NCI-H748 treated with DMSO at 0.1 percent for 48 hours (cell line): ENCODE results near the gene EGFR.

Experiments
- DNase-seq: peaks from one replicate; lab custom pipeline; 2025; lab: John Stamatoyannopoulos, UW

The EGFR gene

GRCh38 chr7:55036950-55037736 is 18.3 kb downstream of the EGFR start:
- no peak for DNase-seq

GRCh38 chr7:55043691-55044370 is 25.0 kb downstream of the EGFR start:
- no peak for DNase-seq

- DNase-seq: no peak
Measured at GRCh38 chr7:55044371-55044717, 25.5 kb downstream of the EGFR start.

GRCh38 chr7:55044791-55045190 is 26.0 kb downstream of the EGFR start:
- DNase-seq: no peak

GRCh38 chr7:55046582-55047342 is 27.9 kb downstream of the EGFR start:
- no peak for DNase-seq

- DNase-seq: no peak
Measured at GRCh38 chr7:55048221-55048859, 29.5 kb downstream of the EGFR start.

GRCh38 chr7:55050281-55050680 is 31.5 kb downstream of the EGFR start:
- no peak for DNase-seq

GRCh38 chr7:55052081-55052480 is 33.3 kb downstream of the EGFR start:
- DNase-seq: no peak

GRCh38 chr7:55052741-55053427 is 34.1 kb downstream of the EGFR start:
- no peak for DNase-seq

GRCh38 chr7:55053651-55054571 is 35.1 kb downstream of the EGFR start:
- DNase-seq: no peak

GRCh38 chr7:55054758-55055157 is 35.9 kb downstream of the EGFR start:
- no peak for DNase-seq

- DNase-seq: no peak
Measured at GRCh38 chr7:55055479-55055878, 36.7 kb downstream of the EGFR start.

- DNase-seq: no peak
Measured at GRCh38 chr7:55056068-55056467, 37.3 kb downstream of the EGFR start.

- DNase-seq: no peak
Measured at GRCh38 chr7:55056577-55057480, 38.0 kb downstream of the EGFR start.

GRCh38 chr7:55058314-55058713 is 39.5 kb downstream of the EGFR start:
- DNase-seq: no peak

- DNase-seq: no peak
Measured at GRCh38 chr7:55059021-55059420, 40.2 kb downstream of the EGFR start.

- no peak for DNase-seq
Measured at GRCh38 chr7:55060085-55060484, 41.3 kb downstream of the EGFR start.

GRCh38 chr7:55060636-55061022 is 41.8 kb downstream of the EGFR start:
- no peak for DNase-seq

- no peak for DNase-seq
Measured at GRCh38 chr7:55061726-55062499, 43.1 kb downstream of the EGFR start.
